ENCODE measurements around the gene MRGPRD.
"Not testable (repeated sequence)": the region's sequence is repeated elsewhere in the genome, so short reads cannot be mapped to it uniquely, and the experiment has no call there.

The MRGPRD gene

GRCh38 chr11:68974421-68975194 lies 6.2 kb downstream of the MRGPRD start:
- no peaks in the 10 kb centered on the region for H3K36me3 ChIP-seq (replicated peaks; ENCODE audit: insufficient read depth, low read length)
- H3K9me2 ChIP-seq (replicated peaks; ENCODE audit: insufficient read depth, low read length) = no peaks in the 10 kb centered on the region
- H3K9me3 ChIP-seq (replicated peaks; ENCODE audit: insufficient read depth, low read length) = no peaks in the 10 kb centered on the region
- H3K4me3 ChIP-seq (ENCODE audit: low read length) = no peak overlapping the region
- TF ChIP-seq EZH2phosphoT487 (IDR thresholded peaks at IDR 0.05; ENCODE audit: low read length) (no peak), CTCF (IDR thresholded peaks at IDR 0.05; ENCODE audit: low read length) (no peak), EZH2 (optimal IDR thresholded peaks at IDR 0.05; ENCODE audit: low read depth, low read length) (no peak)
- H3K9ac ChIP-seq (ENCODE audit: low read length) = no peak overlapping the region
- no peak overlapping the region for H3K27ac ChIP-seq (ENCODE audit: low read length)
- H3K79me2 ChIP-seq (ENCODE audit: low read length) = no peaks in the 10 kb centered on the region
- no peaks in the 10 kb centered on the region for H3K4me1 ChIP-seq (ENCODE audit: low read length)
- H4K20me1 ChIP-seq (ENCODE audit: insufficient read depth, low read length) = no peaks in the 10 kb centered on the region
- 0 out of 2 replicates have a peak overlapping the region, but pooled peaks have one; percentile 24 for H2AFZ ChIP-seq (ENCODE audit: low read length)
- no peaks in the 10 kb centered on the region for H3F3A ChIP-seq (ENCODE audit: insufficient read depth, low read length)
- peak; percentile 40 for DNase-seq
- H3K27me3 ChIP-seq (replicated peaks; ENCODE audit: insufficient read depth, low read length) = peaks cover 68% of the 10 kb centered on the region
- H3K4me2 ChIP-seq (ENCODE audit: low read depth, low read length) = no peak overlapping the region

- not testable (repeated sequence) for H3K4me1 ChIP-seq (ENCODE audit: low read length); H2AFZ ChIP-seq (ENCODE audit: low read length); H3K9me3 ChIP-seq (replicated peaks; ENCODE audit: insufficient read depth, low read length); H3K9me2 ChIP-seq (replicated peaks; ENCODE audit: insufficient read depth, low read length); H3F3A ChIP-seq (ENCODE audit: insufficient read depth, low read length); H3K36me3 ChIP-seq (replicated peaks; ENCODE audit: insufficient read depth, low read length); H4K20me1 ChIP-seq (ENCODE audit: insufficient read depth, low read length); H3K4me2 ChIP-seq (ENCODE audit: low read depth, low read length); H3K4me3 ChIP-seq (ENCODE audit: low read length); H3K9ac ChIP-seq (ENCODE audit: low read length); H3K79me2 ChIP-seq (ENCODE audit: low read length); DNase-seq; H3K27ac ChIP-seq (ENCODE audit: low read length)
- peaks cover 66% of the 10 kb centered on the region for H3K27me3 ChIP-seq (replicated peaks; ENCODE audit: insufficient read depth, low read length)
Observed at GRCh38 chr11:68973706-68974105, 7.1 kb downstream of the MRGPRD start.

- no peak for TF ChIP-seq EZH2phosphoT487 (IDR thresholded peaks at IDR 0.05; ENCODE audit: low read length)
- TF ChIP-seq CTCF (IDR thresholded peaks at IDR 0.05; ENCODE audit: low read length) = no peak
- TF ChIP-seq EZH2 (optimal IDR thresholded peaks at IDR 0.05; ENCODE audit: low read depth, low read length) = no peak
- Histone ChIP-seq H3K9me3 (replicated peaks; ENCODE audit: insufficient read depth, low read length) (no peaks in the 10 kb centered on the region), H3K9ac (ENCODE audit: low read length) (no peak overlapping the region), H3K27me3 (replicated peaks; ENCODE audit: insufficient read depth, low read length) (peaks cover 66% of the 10 kb centered on the region), H3K4me1 (ENCODE audit: low read length) (no peaks in the 10 kb centered on the region), H3F3A (ENCODE audit: insufficient read depth, low read length) (no peaks in the 10 kb centered on the region), H3K36me3 (replicated peaks; ENCODE audit: insufficient read depth, low read length) (no peaks in the 10 kb centered on the region), H3K9me2 (replicated peaks; ENCODE audit: insufficient read depth, low read length) (no peaks in the 10 kb centered on the region), H3K4me3 (ENCODE audit: low read length) (no peak overlapping the region), H2AFZ (ENCODE audit: low read length) (no peak overlapping the region), H3K27ac (ENCODE audit: low read length) (no peak overlapping the region), H4K20me1 (ENCODE audit: insufficient read depth, low read length) (no peaks in the 10 kb centered on the region), H3K4me2 (ENCODE audit: low read depth, low read length) (no peak overlapping the region), H3K79me2 (ENCODE audit: low read length) (no peaks in the 10 kb centered on the region)
- DNase-seq = no peak
Observed at GRCh38 chr11:68973219-68973618, 7.6 kb downstream of the MRGPRD start.

- H3K79me2 ChIP-seq (ENCODE audit: low read length) = no peaks in the 10 kb centered on the region
- H2AFZ ChIP-seq (ENCODE audit: low read length) = no peak overlapping the region
- H3K9ac ChIP-seq (ENCODE audit: low read length) = no peak overlapping the region
- H3K36me3 ChIP-seq (replicated peaks; ENCODE audit: insufficient read depth, low read length) = no peaks in the 10 kb centered on the region
- no peak for DNase-seq
- no peak overlapping the region for H3K4me2 ChIP-seq (ENCODE audit: low read depth, low read length)
- H3F3A ChIP-seq (ENCODE audit: insufficient read depth, low read length) = no peaks in the 10 kb centered on the region
- no peaks in the 10 kb centered on the region for H4K20me1 ChIP-seq (ENCODE audit: insufficient read depth, low read length)
- H3K27ac ChIP-seq (ENCODE audit: low read length) = no peak overlapping the region
- H3K4me3 ChIP-seq (ENCODE audit: low read length) = no peak overlapping the region
- no peaks in the 10 kb centered on the region for H3K9me3 ChIP-seq (replicated peaks; ENCODE audit: insufficient read depth, low read length)
- H3K4me1 ChIP-seq (ENCODE audit: low read length) = no peaks in the 10 kb centered on the region
- no peaks in the 10 kb centered on the region for H3K9me2 ChIP-seq (replicated peaks; ENCODE audit: insufficient read depth, low read length)
- H3K27me3 ChIP-seq (replicated peaks; ENCODE audit: insufficient read depth, low read length) = peaks cover 66% of the 10 kb centered on the region
- TF ChIP-seq EZH2phosphoT487 (IDR thresholded peaks at IDR 0.05; ENCODE audit: low read length) = no peak
- no peak for TF ChIP-seq CTCF (IDR thresholded peaks at IDR 0.05; ENCODE audit: low read length)
- no peak for TF ChIP-seq EZH2 (optimal IDR thresholded peaks at IDR 0.05; ENCODE audit: low read depth, low read length)
Observed at GRCh38 chr11:68970921-68971636, 9.7 kb downstream of the MRGPRD start.
